Neural cell (in vitro differentiated cells): ENCODE data around the gene GDPD4. TPM values are rescaled to one million over a fixed set of nuclear protein-coding genes. Genes with fewer than 3 reads are reported as not detected.

Experiments used
- H2AFZ ChIP-seq: fragments of 200-600, 300-800 bp; sonication (generic), shearing (Covaris generic); 2 replicates; pipeline ENCODE4 v1.6.0; 2014; ENCODE audit warnings: low read depth, mild to moderate bottlenecking, antibody characterized with exemption, low read length, moderate library complexity
- H3F3A ChIP-seq: fragments of 200-600 bp; shearing (Covaris generic); 2 replicates; pipeline ENCODE4 v1.6.1; 2016; ENCODE audit warnings: mild to moderate bottlenecking, moderate library complexity, mixed read lengths, antibody characterized with exemption, low read length; ENCODE audit not compliant: insufficient read depth, poor library complexity, severe bottlenecking
- H3K27ac ChIP-seq: fragments of 200-600, 300-800 bp; sonication (generic), shearing (Covaris generic); 2 replicates; pipeline ENCODE4 v1.5.1; 2014; ENCODE audit warnings: mild to moderate bottlenecking, low read length, moderate library complexity
- H3K27me3 ChIP-seq: fragments of 300-800, 200-600 bp; sonication (generic), shearing (Covaris generic); 2 replicates; pipeline ENCODE4 v1.6.0; 2014; ENCODE audit warnings: mild to moderate bottlenecking, low read depth, low read length, moderate library complexity; ENCODE audit not compliant: insufficient read depth
- H3K36me3 ChIP-seq: fragments of 300-800, 200-600 bp; sonication (generic), shearing (Covaris generic); 2 replicates; pipeline ENCODE4 v1.5.1; 2014; ENCODE audit warnings: mild to moderate bottlenecking, antibody characterized with exemption, low read length, moderate library complexity; ENCODE audit not compliant: insufficient read depth
- H3K4me2 ChIP-seq: fragments of 300-800, 200-600 bp; sonication (generic), shearing (Covaris generic); 2 replicates; pipeline ENCODE4 v1.6.0; 2014; ENCODE audit warnings: mild to moderate bottlenecking, low read length
- H3K4me3 ChIP-seq: fragments of 300-800, 200-600 bp; sonication (generic), shearing (Covaris generic); 2 replicates; pipeline ENCODE4 v1.5.1; 2014; ENCODE audit warnings: mild to moderate bottlenecking, low read length, moderate library complexity
- H3K79me2 ChIP-seq: fragments of 200-600 bp; shearing (Covaris generic); replicated peaks from 2 replicates; pipeline ENCODE4 v1.6.0; 2014; ENCODE audit warnings: mild to moderate bottlenecking, low read length, moderate library complexity; ENCODE audit not compliant: insufficient read depth
- H3K9ac ChIP-seq: fragments of 300-800, 200-600 bp; sonication (generic), shearing (Covaris generic); 2 replicates; pipeline ENCODE4 v1.6.1; 2016; ENCODE audit warnings: mild to moderate bottlenecking, low read length, mixed read lengths
- H3K9me2 ChIP-seq: fragments of 200-600 bp; shearing (Covaris generic); 2 replicates; pipeline ENCODE4 v1.6.1; 2016; ENCODE audit warnings: mild to moderate bottlenecking, low read length, mixed read lengths; ENCODE audit not compliant: insufficient read depth
- H3K9me3 ChIP-seq: fragments of 200-600, 300-800 bp; sonication (generic), shearing (Covaris generic); 2 replicates; pipeline ENCODE4 v1.6.1; 2016; ENCODE audit warnings: mild to moderate bottlenecking, mixed run types, low read length, moderate library complexity, mixed read lengths
- H4K20me1 ChIP-seq: fragments of 200-600 bp; shearing (Covaris generic); 2 replicates; pipeline ENCODE4 v1.6.1; 2016; ENCODE audit warnings: mild to moderate bottlenecking, mixed run types; ENCODE audit not compliant: insufficient read depth
- EP300 ChIP-seq: fragments of 450-650 bp; conservative IDR thresholded peaks from 2 replicates; pipeline ENCODE4 v1.6.1; 2014; ENCODE audit warnings: antibody characterized with exemption, mild to moderate bottlenecking, moderate library complexity; ENCODE audit not compliant: poor library complexity, severe bottlenecking
- EZH2 ChIP-seq: fragments of 200-600, 300-800 bp; shearing (Covaris generic), sonication (generic); IDR thresholded peaks from 2 replicates; pipeline ENCODE4 v1.6.1; 2014; ENCODE audit warnings: antibody characterized with exemption, low read length, borderline replicate concordance, mild to moderate bottlenecking; ENCODE audit not compliant: insufficient read depth, poor library complexity, severe bottlenecking
- MXI1 ChIP-seq: fragments of 450-650 bp; conservative IDR thresholded peaks from 2 replicates; pipeline ENCODE4 v1.6.1; 2014; ENCODE audit warnings: antibody characterized with exemption, mild to moderate bottlenecking; ENCODE audit not compliant: poor library complexity, severe bottlenecking
- POLR2AphosphoS5 ChIP-seq: IDR thresholded peaks from 2 replicates; pipeline ENCODE4 v1.6.1; 2012
- RAD21 ChIP-seq: fragments of 450-650 bp; conservative IDR thresholded peaks from 2 replicates; pipeline ENCODE4 v1.6.1; 2014; ENCODE audit warnings: antibody characterized with exemption, mild to moderate bottlenecking, moderate library complexity
- SMC3 ChIP-seq: fragments of 450-650 bp; conservative IDR thresholded peaks from 2 replicates; pipeline ENCODE4 v1.6.1; 2014; ENCODE audit warnings: antibody characterized with exemption, mild to moderate bottlenecking, moderate library complexity; ENCODE audit not compliant: poor library complexity
- TAF1 ChIP-seq: IDR thresholded peaks from 2 replicates; pipeline ENCODE4 v1.6.1; 2012; ENCODE audit warnings: low read depth
- polyA plus RNA-seq: library from polyadenylated mRNA; depleted of rRNA; stranded (reverse); fragments of >200 nt; gene quantifications from 2 replicates; pipeline ENCODE4 v1.2.3, GENCODE V29; 2014
- TF ChIP-seq, protein P1 (sequence below): fragments of 450-650 bp; IDR thresholded peaks from 2 replicates; pipeline ENCODE4 v1.5.1; 2014; ENCODE audit warnings: antibody characterized with exemption, mild to moderate bottlenecking, moderate library complexity; ENCODE audit not compliant: poor library complexity, severe bottlenecking
- TF ChIP-seq, protein P2 (sequence below): IDR thresholded peaks from 2 replicates; pipeline ENCODE4 v1.6.1; 2012; ENCODE audit warnings: borderline replicate concordance

The GDPD4 gene
- polyA plus RNA-seq, 1 donor from 2014 or later = not detected

DNA sequence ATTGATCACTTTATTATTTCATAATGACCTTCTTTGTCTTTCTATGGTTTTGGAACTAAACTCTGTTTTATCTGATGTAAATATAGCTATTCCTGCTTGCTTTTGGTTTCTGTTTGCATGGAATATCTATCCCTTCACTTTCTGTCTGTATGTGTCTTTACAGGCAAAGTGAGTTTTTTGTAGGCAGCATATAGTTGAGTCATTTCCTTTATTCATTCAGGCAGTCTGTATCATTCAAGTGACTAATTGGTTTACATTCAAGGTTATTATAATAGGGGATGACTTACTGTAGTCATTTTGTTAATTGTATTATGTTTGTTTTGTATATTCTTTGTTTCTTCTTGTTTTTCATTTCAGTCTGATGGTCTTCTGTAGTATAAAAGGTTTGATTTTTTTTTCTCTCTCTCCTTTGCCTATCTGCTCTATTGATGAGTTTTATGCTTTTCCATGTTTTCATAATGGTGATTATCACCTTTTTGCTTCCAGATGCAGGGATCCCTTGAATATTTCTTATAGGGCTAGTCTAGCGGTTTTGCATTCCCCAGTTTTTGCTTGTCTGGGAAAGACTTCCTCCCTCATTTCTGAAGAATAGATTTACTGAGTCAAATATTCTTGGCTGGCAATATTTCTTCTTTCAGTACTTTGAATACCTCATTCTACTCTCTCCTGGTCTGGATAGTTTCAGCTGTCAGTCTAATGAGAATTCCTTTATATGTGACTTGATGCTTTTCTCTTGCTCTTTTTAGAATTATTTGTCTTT, 50.4 kb downstream of the GDPD4 start:
- TF ChIP-seq POLR2AphosphoS5 = no peak
- no peak for TF ChIP-seq RAD21
- no peak for TF ChIP-seq EP300
- TF ChIP-seq, protein P1, sequence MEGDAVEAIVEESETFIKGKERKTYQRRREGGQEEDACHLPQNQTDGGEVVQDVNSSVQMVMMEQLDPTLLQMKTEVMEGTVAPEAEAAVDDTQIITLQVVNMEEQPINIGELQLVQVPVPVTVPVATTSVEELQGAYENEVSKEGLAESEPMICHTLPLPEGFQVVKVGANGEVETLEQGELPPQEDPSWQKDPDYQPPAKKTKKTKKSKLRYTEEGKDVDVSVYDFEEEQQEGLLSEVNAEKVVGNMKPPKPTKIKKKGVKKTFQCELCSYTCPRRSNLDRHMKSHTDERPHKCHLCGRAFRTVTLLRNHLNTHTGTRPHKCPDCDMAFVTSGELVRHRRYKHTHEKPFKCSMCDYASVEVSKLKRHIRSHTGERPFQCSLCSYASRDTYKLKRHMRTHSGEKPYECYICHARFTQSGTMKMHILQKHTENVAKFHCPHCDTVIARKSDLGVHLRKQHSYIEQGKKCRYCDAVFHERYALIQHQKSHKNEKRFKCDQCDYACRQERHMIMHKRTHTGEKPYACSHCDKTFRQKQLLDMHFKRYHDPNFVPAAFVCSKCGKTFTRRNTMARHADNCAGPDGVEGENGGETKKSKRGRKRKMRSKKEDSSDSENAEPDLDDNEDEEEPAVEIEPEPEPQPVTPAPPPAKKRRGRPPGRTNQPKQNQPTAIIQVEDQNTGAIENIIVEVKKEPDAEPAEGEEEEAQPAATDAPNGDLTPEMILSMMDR = no peak
- TF ChIP-seq, protein P2, sequence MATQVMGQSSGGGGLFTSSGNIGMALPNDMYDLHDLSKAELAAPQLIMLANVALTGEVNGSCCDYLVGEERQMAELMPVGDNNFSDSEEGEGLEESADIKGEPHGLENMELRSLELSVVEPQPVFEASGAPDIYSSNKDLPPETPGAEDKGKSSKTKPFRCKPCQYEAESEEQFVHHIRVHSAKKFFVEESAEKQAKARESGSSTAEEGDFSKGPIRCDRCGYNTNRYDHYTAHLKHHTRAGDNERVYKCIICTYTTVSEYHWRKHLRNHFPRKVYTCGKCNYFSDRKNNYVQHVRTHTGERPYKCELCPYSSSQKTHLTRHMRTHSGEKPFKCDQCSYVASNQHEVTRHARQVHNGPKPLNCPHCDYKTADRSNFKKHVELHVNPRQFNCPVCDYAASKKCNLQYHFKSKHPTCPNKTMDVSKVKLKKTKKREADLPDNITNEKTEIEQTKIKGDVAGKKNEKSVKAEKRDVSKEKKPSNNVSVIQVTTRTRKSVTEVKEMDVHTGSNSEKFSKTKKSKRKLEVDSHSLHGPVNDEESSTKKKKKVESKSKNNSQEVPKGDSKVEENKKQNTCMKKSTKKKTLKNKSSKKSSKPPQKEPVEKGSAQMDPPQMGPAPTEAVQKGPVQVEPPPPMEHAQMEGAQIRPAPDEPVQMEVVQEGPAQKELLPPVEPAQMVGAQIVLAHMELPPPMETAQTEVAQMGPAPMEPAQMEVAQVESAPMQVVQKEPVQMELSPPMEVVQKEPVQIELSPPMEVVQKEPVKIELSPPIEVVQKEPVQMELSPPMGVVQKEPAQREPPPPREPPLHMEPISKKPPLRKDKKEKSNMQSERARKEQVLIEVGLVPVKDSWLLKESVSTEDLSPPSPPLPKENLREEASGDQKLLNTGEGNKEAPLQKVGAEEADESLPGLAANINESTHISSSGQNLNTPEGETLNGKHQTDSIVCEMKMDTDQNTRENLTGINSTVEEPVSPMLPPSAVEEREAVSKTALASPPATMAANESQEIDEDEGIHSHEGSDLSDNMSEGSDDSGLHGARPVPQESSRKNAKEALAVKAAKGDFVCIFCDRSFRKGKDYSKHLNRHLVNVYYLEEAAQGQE = no peak
- TF ChIP-seq EZH2 = no peak
- no peak for TF ChIP-seq TAF1
- no peak for TF ChIP-seq SMC3
- no peak for TF ChIP-seq MXI1
- no peak overlapping the region for H3K4me2 ChIP-seq
- no peak overlapping the region for H3K9ac ChIP-seq
- H3K9me2 ChIP-seq = no peaks in the 10 kb centered on the region
- no peaks in the 10 kb centered on the region for H4K20me1 ChIP-seq
- no peak overlapping the region for H3K27ac ChIP-seq
- no peak overlapping the region for H3K4me3 ChIP-seq
- no peaks in the 10 kb centered on the region for H3K9me3 ChIP-seq
- H3K36me3 ChIP-seq = no peaks in the 10 kb centered on the region
- H2AFZ ChIP-seq = no peak overlapping the region
- H3K27me3 ChIP-seq = no peaks in the 10 kb centered on the region
- H3F3A ChIP-seq = no peaks in the 10 kb centered on the region
- H3K79me2 ChIP-seq = no peaks in the 10 kb centered on the region

DNA sequence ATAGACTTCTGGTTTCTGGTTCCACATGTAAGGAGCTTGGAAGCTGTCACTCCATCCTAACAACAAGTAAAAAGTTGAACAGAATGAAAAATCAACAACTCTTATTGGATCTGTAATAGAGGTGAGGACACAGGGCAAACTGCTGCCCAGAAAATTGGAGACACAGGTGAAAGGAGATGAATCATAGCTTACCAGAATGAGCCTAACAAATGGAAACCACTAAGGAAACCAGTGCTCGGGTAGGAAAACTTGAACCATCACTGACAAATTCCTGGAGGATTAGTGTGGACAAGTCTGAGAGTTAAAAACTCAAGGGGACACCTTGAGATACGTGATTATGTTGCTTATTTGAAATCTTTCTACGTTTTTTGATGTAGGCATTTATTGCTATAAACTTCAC, 52.1 kb downstream of the GDPD4 start:
- Histone ChIP-seq H3K27me3 (no peaks in the 10 kb centered on the region), H3K79me2 (no peaks in the 10 kb centered on the region), H3K27ac (no peak overlapping the region), H2AFZ (no peak overlapping the region), H4K20me1 (no peaks in the 10 kb centered on the region), H3K36me3 (no peaks in the 10 kb centered on the region), H3K9ac (no peak overlapping the region), H3K9me3 (no peaks in the 10 kb centered on the region), H3K9me2 (no peaks in the 10 kb centered on the region), H3F3A (no peaks in the 10 kb centered on the region), H3K4me3 (no peak overlapping the region), H3K4me2 (no peak overlapping the region)
- TF ChIP-seq MXI1 (no peak), EZH2 (no peak), EP300 (no peak), POLR2AphosphoS5 (no peak)
- TF ChIP-seq, protein P1 = no peak
- TF ChIP-seq, protein P2 = no peak
